ENCODE data around the gene SLC35F4. TPM values are rescaled to one million over a fixed set of nuclear protein-coding genes. Genes with fewer than 3 reads are reported as not detected.

Gene SLC35F4
- total RNA-seq, 1 donor from 2014 or later: 0.37 TPM

GRCh38 chr14:57871459-57872080, 5.7 kb upstream of the SLC35F4 start:
- Mint-ChIP-seq H3K36me3 (ENCODE audit: low read depth) (no peaks in the 10 kb centered on the region), H3K27ac (ENCODE audit: unreplicated experiment) (no peak overlapping the region), H3K4me3 (no peak overlapping the region), H3K9me3 (no peaks in the 10 kb centered on the region), H3K27me3 (ENCODE audit: low read depth) (peaks cover 78% of the 10 kb centered on the region), H3K4me1 (no peaks in the 10 kb centered on the region)
- TF ChIP-seq CTCF (conservative IDR thresholded peaks at IDR 0.05): peak; percentile 71
- peak; percentile 29 for DNase-seq (ENCODE audit: low read depth, low spot score)

- Mint-ChIP-seq H3K4me3 (no peak overlapping the region), H3K9me3 (no peaks in the 10 kb centered on the region), H3K4me1 (no peaks in the 10 kb centered on the region), H3K27me3 (ENCODE audit: low read depth) (peaks cover 84% of the 10 kb centered on the region), H3K36me3 (ENCODE audit: low read depth) (no peaks in the 10 kb centered on the region), H3K27ac (ENCODE audit: unreplicated experiment) (no peak overlapping the region)
- TF ChIP-seq CTCF (conservative IDR thresholded peaks at IDR 0.05): no peak
- no peak for DNase-seq (ENCODE audit: low read depth, low spot score)
These were observed 5.0 kb upstream of the SLC35F4 start for GRCh38 chr14:57870686-57871457.

- Mint-ChIP-seq H3K36me3 (ENCODE audit: low read depth) (no peaks in the 10 kb centered on the region), H3K27ac (ENCODE audit: unreplicated experiment) (no peak overlapping the region), H3K9me3 (no peaks in the 10 kb centered on the region), H3K4me3 (no peak overlapping the region), H3K4me1 (no peaks in the 10 kb centered on the region), H3K27me3 (ENCODE audit: low read depth) (peaks cover 79% of the 10 kb centered on the region)
- DNase-seq (ENCODE audit: low read depth, low spot score): no peak
- no peak for TF ChIP-seq CTCF (conservative IDR thresholded peaks at IDR 0.05)
These were observed 3.7 kb upstream of the SLC35F4 start for GRCh38 chr14:57869617-57870016.

GRCh38 chr14:57866199-57866705, 360 bp upstream of the SLC35F4 start:
- Mint-ChIP-seq H3K27me3 (ENCODE audit: low read depth) (peaks cover 50% of the 10 kb centered on the region), H3K9me3 (no peaks in the 10 kb centered on the region), H3K4me1 (no peaks in the 10 kb centered on the region), H3K27ac (ENCODE audit: unreplicated experiment) (no peak overlapping the region), H3K36me3 (ENCODE audit: low read depth) (no peaks in the 10 kb centered on the region), H3K4me3 (peak overlapping the region; percentile 43)
- TF ChIP-seq CTCF (conservative IDR thresholded peaks at IDR 0.05): no peak
- DNase-seq (ENCODE audit: low read depth, low spot score): no peak

- DNase-seq (ENCODE audit: low read depth, low spot score): no peak
- Mint-ChIP-seq H3K27ac (ENCODE audit: unreplicated experiment) (no peak overlapping the region), H3K4me3 (no peak overlapping the region)
These were observed 858 bp downstream of the SLC35F4 start for GRCh38 chr14:57865066-57865402.

More at GRCh38 chr14:57865066-57865402, 858 bp downstream of the SLC35F4 start:
- H3K36me3 Mint-ChIP-seq (ENCODE audit: low read depth): no peaks in the 10 kb centered on the region
- no peaks in the 10 kb centered on the region for H3K9me3 Mint-ChIP-seq
- TF ChIP-seq CTCF (conservative IDR thresholded peaks at IDR 0.05): no peak
- H3K4me1 Mint-ChIP-seq: no peaks in the 10 kb centered on the region
- H3K27me3 Mint-ChIP-seq (ENCODE audit: low read depth): peaks cover 40% of the 10 kb centered on the region

Data from neural crest cell (in vitro differentiated cells).